GM12872 (cell line): Measurements from ENCODE around the gene SORBS1.

ENCODE experiments used
- TF ChIP-seq, protein P1 (sequence below): IDR thresholded peaks from 3 replicates; pipeline ENCODE4 v1.5.1; 2011; ENCODE audit warnings: low read depth, mild to moderate bottlenecking, low read length, moderate library complexity; ENCODE audit not compliant: insufficient read depth

The SORBS1 gene

DNA sequence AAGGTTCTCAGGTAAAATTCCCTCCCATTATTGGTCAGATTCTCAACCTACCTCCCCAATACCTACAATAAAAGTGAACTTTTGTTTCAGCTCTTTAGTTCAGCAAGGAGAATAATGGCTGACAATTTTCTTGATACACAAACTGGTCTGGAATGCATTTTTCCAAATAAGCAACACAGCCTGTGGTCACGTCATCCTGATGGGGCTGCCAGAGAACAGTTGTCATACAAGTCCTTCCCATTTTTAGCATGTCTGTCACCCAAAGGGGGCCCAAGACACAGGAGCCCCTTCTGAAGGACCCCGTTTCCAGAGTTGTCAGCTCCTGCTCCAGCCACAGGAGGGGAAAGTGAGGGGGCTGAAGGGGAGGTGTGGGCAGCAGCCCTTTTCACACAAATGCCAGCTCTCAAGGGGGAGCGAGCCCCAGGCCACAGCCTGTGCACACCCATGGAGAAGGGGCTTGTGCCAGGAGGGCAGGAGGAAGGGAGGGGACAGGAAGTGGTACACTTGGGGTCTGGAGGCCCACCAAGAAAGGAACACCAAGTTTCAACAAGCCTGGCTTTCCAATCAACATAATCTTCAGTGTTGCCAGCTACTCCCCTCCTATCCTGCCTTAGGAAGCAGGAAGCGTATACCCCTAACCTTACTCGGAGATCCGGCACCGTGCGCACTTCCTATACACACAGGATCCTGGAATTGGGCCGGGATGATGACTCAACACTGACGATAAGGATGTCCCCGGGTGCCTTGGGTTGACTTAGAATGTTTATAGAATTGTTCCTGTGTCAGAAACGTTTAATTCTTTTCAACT, 227.0 kb downstream of the SORBS1 start:
- TF ChIP-seq, protein P1, sequence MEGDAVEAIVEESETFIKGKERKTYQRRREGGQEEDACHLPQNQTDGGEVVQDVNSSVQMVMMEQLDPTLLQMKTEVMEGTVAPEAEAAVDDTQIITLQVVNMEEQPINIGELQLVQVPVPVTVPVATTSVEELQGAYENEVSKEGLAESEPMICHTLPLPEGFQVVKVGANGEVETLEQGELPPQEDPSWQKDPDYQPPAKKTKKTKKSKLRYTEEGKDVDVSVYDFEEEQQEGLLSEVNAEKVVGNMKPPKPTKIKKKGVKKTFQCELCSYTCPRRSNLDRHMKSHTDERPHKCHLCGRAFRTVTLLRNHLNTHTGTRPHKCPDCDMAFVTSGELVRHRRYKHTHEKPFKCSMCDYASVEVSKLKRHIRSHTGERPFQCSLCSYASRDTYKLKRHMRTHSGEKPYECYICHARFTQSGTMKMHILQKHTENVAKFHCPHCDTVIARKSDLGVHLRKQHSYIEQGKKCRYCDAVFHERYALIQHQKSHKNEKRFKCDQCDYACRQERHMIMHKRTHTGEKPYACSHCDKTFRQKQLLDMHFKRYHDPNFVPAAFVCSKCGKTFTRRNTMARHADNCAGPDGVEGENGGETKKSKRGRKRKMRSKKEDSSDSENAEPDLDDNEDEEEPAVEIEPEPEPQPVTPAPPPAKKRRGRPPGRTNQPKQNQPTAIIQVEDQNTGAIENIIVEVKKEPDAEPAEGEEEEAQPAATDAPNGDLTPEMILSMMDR = no peak

DNA sequence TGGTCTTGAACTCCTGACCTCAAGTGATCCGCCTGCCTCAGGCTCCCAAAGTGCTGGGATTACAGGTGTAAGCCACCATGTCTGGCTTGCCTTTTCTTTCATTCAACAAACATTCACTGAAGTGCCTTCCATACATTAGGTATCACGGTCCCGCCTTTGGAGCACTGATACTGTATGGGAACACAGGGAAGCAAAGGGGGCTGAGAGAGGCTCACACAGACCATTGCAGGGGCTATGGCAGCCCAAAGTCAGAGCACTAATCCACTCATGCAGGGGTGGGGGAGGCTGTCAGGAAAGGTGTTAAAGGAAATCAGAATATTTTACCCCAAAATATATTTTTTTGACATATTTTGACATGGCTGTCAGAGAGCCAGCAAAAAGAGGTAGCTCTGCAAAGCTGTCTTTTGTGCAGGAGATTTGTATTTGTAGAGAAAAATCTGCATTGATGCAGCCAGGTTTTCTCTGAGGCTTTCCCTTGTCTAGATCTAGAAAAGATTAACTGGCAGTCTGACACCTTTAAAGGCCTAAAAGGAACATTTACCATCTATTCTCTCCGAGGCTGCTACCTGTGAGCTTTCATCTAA, 228.4 kb downstream of the SORBS1 start:
- TF ChIP-seq, protein P1 = no peak

DNA sequence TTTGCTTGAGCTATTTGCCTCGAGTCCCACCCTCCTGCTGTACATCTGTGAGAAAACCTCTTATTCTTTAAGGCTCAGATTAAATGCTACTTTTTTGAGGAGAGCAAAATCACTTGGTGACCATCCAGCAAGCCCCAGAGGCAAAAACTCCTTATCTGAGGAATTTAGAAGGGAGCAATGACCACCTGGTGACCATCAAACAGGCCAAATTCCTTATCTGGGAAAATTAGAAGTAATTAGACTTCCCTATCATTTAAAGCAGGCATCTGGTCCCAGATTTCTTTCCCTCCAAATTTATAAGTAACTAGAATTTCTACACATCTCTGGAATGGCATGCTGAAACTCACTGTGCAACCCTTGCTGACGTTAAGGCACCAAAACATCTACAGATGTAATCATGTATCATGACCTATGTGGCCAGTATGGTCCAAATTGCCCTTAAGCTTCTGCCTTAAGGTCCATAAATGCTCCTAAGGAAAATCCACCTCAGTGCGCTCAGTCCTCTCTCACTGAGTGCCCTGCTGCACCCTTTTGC, 229.5 kb downstream of the SORBS1 start:
- TF ChIP-seq, protein P1 = no peak

DNA sequence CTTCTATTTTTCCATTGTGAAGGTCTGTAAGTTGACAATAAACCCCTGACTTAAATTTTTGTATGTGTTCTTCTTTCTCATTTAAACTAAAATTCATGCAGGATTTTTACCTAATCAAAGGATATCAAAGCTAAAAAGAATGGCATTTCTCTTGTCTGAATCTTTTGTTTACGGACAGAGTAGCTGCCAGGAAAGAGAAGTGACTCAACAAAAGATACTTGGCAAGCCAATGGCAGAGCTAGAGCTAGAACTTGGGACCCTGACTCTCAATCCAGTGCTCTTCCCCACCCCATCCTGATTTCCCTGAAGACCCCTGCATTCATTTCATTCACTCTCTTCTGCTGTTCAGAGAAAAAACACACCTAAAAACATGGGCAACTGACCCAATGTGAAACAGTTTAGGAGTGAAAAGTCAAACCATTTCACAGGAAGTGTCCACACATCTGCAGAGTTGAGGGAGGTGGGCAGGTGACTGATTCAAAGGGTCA, 230.2 kb downstream of the SORBS1 start:
- TF ChIP-seq, protein P1 = no peak

DNA sequence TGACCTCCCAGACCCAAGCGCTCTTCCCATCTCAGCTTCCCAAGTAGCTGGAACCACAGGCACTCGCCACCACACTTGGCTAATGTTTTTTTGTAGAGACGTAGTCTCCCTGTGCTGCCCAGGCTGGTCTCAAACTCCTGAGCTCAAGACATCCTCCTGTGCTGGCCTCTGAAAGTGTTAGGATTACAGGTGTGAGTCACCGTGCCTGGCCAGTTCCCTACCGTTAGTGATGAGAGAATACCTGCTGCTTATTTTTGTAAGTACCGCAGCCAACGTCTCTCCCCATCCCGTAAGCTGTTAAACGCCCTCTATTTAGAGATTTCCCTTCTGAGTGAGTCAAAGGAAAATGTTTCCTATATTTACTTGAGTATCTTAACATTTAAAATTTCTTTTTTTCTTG, 231.9 kb downstream of the SORBS1 start:
- TF ChIP-seq, protein P1 = no peak

DNA sequence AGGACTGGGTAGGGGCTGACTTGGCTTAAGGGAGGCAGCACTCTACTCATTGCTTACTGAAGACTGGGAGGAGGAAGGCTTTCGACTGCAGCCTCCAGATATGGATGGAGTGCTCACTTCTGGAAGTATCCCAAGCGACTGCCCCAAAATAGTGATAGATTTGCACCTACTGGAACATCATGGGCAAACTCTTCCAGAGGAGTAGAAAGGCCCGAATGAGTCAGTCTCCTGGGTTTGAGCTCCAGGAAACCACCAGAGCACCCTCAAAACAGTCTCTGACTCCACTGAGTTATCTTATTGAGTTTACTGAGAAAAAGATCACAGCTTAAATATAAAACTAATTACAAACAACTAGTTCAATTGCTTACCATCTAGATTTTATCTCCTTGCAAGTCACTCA, 233.2 kb downstream of the SORBS1 start:
- TF ChIP-seq, protein P1 = no peak

DNA sequence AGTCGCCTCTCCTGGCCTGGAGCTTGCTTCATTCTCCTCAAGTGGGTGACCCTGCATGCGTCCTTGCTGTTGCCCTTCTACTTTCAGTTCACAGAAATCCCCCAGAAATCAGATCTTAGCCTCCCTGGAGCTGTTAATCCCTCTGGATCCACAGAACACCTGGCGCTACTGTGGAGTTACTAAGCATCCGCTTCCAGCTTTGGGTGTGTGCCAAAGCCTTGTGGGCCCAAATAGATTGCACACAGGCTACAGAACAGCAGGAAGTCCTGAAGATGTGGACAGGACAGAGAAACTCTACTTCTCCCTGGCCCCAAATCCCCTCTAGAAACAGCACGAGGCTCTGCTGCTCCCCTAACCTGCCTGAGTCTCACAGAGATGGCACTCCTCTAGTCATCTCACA, 233.8 kb downstream of the SORBS1 start:
- TF ChIP-seq, protein P1 = no peak
